ENCODE measurements around the gene TCF7L1.

DNA sequence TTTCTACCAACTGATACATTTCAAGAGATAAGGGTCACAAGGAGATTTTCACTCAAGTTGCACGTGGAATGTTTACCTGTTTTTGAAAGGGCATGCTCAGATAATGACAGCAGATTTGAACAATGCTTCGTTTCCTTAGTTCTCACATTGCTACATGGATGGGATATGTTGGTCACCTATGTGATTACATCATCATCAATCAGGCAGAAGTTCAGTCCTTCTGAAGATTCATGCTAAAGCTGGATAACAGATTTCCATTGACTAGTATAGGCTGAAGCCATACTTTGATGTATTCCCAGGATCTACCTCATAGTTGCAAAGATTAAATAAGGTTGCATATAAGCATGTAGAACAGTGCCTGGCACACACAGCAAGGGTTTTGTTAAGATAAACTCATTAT, 19.7 kb downstream of the TCF7L1 start:
- TF ChIP-seq, protein P1, sequence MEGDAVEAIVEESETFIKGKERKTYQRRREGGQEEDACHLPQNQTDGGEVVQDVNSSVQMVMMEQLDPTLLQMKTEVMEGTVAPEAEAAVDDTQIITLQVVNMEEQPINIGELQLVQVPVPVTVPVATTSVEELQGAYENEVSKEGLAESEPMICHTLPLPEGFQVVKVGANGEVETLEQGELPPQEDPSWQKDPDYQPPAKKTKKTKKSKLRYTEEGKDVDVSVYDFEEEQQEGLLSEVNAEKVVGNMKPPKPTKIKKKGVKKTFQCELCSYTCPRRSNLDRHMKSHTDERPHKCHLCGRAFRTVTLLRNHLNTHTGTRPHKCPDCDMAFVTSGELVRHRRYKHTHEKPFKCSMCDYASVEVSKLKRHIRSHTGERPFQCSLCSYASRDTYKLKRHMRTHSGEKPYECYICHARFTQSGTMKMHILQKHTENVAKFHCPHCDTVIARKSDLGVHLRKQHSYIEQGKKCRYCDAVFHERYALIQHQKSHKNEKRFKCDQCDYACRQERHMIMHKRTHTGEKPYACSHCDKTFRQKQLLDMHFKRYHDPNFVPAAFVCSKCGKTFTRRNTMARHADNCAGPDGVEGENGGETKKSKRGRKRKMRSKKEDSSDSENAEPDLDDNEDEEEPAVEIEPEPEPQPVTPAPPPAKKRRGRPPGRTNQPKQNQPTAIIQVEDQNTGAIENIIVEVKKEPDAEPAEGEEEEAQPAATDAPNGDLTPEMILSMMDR (IDR thresholded peaks at IDR 0.05; ENCODE audit: insufficient read depth, low read length), result no peak
- TF ChIP-seq, protein P2, sequence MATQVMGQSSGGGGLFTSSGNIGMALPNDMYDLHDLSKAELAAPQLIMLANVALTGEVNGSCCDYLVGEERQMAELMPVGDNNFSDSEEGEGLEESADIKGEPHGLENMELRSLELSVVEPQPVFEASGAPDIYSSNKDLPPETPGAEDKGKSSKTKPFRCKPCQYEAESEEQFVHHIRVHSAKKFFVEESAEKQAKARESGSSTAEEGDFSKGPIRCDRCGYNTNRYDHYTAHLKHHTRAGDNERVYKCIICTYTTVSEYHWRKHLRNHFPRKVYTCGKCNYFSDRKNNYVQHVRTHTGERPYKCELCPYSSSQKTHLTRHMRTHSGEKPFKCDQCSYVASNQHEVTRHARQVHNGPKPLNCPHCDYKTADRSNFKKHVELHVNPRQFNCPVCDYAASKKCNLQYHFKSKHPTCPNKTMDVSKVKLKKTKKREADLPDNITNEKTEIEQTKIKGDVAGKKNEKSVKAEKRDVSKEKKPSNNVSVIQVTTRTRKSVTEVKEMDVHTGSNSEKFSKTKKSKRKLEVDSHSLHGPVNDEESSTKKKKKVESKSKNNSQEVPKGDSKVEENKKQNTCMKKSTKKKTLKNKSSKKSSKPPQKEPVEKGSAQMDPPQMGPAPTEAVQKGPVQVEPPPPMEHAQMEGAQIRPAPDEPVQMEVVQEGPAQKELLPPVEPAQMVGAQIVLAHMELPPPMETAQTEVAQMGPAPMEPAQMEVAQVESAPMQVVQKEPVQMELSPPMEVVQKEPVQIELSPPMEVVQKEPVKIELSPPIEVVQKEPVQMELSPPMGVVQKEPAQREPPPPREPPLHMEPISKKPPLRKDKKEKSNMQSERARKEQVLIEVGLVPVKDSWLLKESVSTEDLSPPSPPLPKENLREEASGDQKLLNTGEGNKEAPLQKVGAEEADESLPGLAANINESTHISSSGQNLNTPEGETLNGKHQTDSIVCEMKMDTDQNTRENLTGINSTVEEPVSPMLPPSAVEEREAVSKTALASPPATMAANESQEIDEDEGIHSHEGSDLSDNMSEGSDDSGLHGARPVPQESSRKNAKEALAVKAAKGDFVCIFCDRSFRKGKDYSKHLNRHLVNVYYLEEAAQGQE (IDR thresholded peaks at IDR 0.05; ENCODE audit: insufficient replicate concordance, low read depth), result no peak
- TF ChIP-seq POLR2AphosphoS5 (IDR thresholded peaks at IDR 0.05; ENCODE audit: low read depth), result no peak

All from HL-60 (cell line).